ENCODE data around the gene PI4KA. TPM values are rescaled to one million over a fixed set of nuclear protein-coding genes. Genes with fewer than 3 reads are reported as not detected.

The PI4KA gene
- total RNA-seq, 4 donors from 2014 or later = 85.0 to 127 (median 101) TPM

GRCh38 chr22:20868025-20868962 is 9.7 kb upstream of the PI4KA start:
- Histone ChIP-seq H3K36me3 (peaks cover 14 to 19% of the 10 kb centered on the region in 2 donors), H3K4me1 (peaks cover 8 to 13% of the 10 kb centered on the region in 2 donors), H3K9me3 (no peaks in the 10 kb centered on the region), H3K27ac (peak overlapping the region in 2 of 3 donors; percentile 14 to 90), H3K4me3 (replicated peaks in 1 of 3) (no peak overlapping the region), H3K27me3 (no peaks in the 10 kb centered on the region)
- TF ChIP-seq CTCF (IDR thresholded peaks at IDR 0.05) (no peak), POLR2A (IDR thresholded peaks at IDR 0.05) (no peak)
- 85% methylated on average over 7 of the region's 7 CpGs for WGBS, 2 donors
- intact Hi-C loops (cut with DNase I) = no loop called here
- no peak for DNase-seq

GRCh38 chr22:20867179-20868024 is 8.8 kb upstream of the PI4KA start:
- Histone ChIP-seq H3K4me3 (replicated peaks in 1 of 3) (no peak overlapping the region), H3K27ac (peak overlapping the region in 2 of 3 donors; percentile 43 to 90), H3K36me3 (peaks cover 14% of the 10 kb centered on the region in 2 donors), H3K9me3 (no peaks in the 10 kb centered on the region), H3K4me1 (peaks cover 8 to 13% of the 10 kb centered on the region in 2 donors), H3K27me3 (no peaks in the 10 kb centered on the region)
- intact Hi-C loops (cut with DNase I) = no loop called here
- peak; percentile 2 to 15 for DNase-seq
- WGBS, 2 donors = 58 to 66% methylated on average over 7 to 9 of the region's 11 CpGs
- TF ChIP-seq POLR2A (IDR thresholded peaks at IDR 0.05) = peak in 1 of 2 donors; percentile 46
- TF ChIP-seq CTCF (IDR thresholded peaks at IDR 0.05) = no peak

GRCh38 chr22:20866736-20867135 is 8.1 kb upstream of the PI4KA start:
- Histone ChIP-seq H3K36me3 (peaks cover 13 to 14% of the 10 kb centered on the region in 2 donors), H3K4me1 (peaks cover 8 to 13% of the 10 kb centered on the region in 2 donors), H3K4me3 (replicated peaks in 1 of 3) (no peak overlapping the region), H3K27me3 (no peaks in the 10 kb centered on the region), H3K9me3 (no peaks in the 10 kb centered on the region), H3K27ac (peak overlapping the region in 2 of 3 donors; percentile 43 to 90)
- intact Hi-C loops (cut with DNase I) = no loop called here
- 87 to 92% methylated on average over 5 of the region's 5 CpGs for WGBS, 2 donors
- TF ChIP-seq CTCF (IDR thresholded peaks at IDR 0.05) (no peak), POLR2A (IDR thresholded peaks at IDR 0.05) (no peak)
- DNase-seq = no peak

- TF ChIP-seq POLR2A (IDR thresholded peaks at IDR 0.05) (no peak), CTCF (IDR thresholded peaks at IDR 0.05) (no peak)
- no peak for DNase-seq
- no peak overlapping the region for H3K4me3 ChIP-seq (replicated peaks in 1 of 3)
- H3K36me3 ChIP-seq = peaks cover 6 to 11% of the 10 kb centered on the region in 2 donors
- WGBS, 2 donors = 86 to 95% methylated on average over 7 of the region's 8 CpGs
- no peaks in the 10 kb centered on the region for H3K27me3 ChIP-seq
- peak overlapping the region in 1 of 3 donors; percentile 90 for H3K27ac ChIP-seq
- no peaks in the 10 kb centered on the region for H3K9me3 ChIP-seq
- intact Hi-C loops (cut with DNase I) = no loop called here
- peaks cover 8 to 13% of the 10 kb centered on the region in 2 donors for H3K4me1 ChIP-seq
Measured at GRCh38 chr22:20865875-20866445, 7.3 kb upstream of the PI4KA start.
